Measurements from ENCODE around the gene CAMSAP1.

The CAMSAP1 gene

DNA sequence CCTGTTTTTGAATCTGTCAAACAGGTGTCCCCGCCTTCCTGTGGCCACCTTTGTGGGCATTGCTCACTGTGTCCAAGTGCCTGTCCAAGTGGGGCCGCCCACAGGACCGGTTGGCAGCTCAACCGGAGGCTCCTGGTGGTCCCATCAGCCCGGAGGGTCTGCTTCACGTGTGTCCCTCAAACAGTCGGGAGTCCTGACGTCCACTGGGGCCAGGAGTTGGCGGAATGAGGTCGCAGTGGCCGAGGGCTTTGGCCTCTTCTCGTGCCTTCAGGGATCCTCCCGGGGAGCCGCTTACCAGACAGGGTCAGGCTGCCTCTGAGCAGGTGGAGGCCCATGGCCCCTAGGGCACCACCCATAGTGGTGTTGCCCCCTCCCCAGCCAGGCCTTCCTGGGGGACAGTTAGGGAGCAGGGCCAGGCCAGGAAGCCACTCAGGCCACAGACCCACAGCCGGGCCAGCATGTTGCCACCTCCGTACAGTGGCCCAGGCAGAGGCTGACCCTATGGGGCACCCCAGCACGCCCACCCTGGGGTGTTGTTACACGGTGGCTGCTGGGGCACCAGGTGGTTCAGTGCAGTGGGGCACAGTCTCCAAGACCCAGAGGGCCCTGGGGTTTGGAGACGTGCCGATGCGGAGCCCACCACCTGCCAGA, 135.8 kb downstream of the CAMSAP1 start:
- no peak for DNase-seq

DNA sequence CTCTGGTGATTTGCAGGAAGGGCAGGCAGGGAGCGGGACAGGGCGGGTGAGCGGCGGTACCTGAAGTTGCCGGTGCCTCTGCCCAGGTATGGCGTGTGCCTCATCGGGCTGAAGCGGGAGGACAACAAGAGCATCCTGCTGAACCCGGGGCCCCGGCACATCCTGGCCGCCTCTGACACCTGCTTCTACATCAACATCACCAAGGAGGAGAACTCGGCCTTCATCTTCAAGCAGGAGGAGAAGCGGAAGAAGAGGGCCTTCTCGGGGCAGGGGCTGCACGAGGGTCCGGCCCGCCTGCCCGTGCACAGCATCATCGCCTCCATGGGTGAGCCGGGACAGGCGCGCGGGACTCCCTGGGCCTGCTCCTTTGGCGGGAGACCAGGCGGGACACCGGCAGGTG, 136.6 kb downstream of the CAMSAP1 start:
- DNase-seq: no peak

DNA sequence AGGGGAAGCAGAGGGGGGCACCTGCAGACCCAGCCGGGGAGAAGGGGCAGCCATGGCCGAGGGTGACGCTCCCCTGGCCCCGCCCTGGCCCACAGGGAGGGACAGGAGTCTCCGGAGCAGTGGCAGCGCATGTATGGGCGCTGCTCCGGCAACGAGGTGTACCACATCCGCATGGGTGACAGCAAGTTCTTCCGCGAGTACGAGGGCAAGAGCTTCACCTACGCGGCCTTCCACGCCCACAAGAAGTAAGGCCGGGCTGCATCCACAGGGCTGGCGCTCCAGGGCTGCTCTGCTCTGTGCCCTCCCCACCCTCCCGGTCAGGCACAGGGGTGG, 137.2 kb downstream of the CAMSAP1 start:
- no peak for DNase-seq

DNA sequence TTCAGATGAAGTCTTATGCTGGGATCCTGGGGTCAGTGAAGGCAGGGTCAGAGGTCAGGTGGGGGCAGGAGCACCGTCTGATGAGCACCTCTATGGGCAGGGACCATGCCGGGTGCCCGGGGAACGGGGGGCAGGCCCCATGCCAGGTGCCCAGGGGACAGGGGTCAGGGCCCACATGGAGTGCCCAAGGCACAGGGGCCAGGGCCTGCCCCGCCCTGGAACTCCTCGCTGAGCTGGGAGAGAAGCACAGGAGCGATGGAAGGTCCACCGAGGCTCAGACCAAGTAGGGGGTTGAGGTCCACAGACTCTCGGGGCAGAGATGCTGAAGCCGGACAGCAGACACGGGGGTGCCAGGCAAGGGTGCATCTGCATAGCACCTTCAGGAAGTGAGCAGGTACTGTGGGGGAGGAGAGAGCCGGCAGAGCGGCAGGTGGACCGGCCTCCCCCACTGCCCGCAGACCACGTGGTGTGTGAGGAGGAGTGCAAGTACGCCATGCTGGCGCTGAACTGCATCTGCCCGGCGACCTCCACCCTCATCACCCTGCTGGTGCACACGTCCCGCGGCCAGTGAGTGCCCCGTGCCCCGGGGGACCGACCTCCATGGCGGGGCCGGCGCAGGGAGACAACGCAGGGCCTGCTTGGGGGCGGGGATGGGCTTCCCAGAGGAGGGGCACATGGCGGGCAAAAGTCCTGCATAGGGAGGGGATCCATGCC, 137.7 kb downstream of the CAMSAP1 start:
- no peak for DNase-seq

DNA sequence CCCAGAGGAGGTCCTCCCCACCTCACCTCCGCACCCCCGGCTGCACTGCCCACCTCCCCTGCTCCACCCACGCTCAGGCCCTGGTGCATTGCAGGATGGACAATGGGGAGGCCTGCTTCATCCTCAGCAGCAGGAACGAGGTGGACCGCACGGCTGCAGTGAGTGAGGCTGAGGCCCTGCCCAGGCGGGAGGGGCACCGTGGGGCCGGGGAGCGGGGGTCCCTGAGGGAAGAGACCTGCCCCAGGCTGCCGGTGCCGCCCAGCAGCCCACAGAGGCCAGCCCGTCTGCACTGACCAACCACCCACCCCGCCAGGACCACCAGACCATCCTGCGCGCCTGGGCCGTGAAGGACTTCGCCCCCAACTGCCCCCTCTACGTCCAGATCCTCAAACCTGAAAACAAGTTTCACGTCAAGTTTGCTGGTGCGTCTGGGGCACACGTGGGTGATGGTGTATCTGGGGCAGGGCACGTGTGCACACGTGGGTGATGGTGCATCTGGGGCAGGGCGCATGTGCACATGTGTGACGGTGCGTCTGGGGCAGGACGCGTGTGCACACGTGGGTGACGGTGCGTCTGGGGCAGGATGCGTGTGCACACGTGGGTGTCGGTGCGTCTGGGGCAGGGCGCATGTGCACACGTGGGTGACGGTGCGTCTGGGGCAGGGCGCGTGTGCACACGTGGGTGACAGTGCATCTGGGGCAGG, 138.7 kb downstream of the CAMSAP1 start:
- no peak for DNase-seq

DNA sequence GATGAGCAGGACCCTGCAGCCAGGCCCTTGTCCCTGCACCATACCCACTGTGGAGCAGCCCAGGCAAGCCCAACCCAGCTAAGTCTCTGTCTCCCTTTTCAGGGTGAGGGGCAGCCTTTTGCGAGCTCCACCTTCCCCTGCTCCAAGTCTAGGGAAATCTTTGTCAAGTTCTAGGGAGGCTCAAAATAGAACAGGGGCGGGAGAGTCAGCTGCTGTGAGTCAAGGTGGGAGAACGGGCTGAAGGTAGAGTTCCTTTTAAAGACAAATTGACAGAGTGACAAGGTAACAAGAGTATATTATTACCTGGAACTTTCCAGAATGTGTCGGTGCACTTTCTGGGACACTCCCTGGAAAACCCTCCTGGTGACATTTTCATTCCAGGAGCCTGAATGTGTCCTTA, 140.6 kb downstream of the CAMSAP1 start:
- DNase-seq: no peak

DNA sequence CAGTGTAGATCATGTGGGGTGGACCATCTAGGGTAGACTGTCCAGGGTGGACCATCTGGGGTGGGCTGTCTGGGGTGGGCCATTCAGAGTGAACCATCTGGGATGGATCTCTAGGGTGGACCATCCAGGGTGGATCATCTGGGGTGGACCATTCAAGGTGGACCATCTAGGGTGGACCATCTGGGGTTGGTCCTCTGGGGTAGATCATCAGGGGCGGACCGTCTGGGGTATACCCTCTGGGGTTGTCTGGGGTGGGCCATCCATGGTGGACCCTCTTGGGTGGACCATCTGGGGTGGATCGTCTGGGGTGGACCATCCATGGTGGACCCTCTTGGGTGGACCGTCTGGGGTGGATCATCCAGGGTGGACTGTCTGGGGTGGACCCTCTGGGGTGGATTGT, 141.1 kb downstream of the CAMSAP1 start:
- no peak for DNase-seq

DNA sequence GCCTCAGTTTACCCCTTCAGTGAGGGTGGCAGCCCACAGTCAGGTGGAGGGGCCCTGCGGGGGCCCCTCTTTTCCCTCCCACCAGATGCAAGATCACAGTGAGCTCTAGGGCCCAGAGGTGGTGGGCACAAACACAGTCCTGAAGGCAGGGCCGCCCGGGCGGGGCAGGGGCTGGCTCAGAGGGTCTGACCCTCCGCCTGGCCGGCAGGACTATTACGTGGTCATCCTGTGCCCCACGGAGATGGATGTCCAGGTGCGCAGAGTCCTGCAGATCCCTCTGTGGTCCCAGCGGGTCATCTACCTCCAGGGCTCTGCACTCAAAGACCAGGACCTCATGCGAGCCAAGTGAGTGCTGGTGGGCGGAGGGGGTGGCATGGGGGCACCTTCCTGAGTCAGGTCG, 141.9 kb downstream of the CAMSAP1 start:
- no peak for DNase-seq

DNA sequence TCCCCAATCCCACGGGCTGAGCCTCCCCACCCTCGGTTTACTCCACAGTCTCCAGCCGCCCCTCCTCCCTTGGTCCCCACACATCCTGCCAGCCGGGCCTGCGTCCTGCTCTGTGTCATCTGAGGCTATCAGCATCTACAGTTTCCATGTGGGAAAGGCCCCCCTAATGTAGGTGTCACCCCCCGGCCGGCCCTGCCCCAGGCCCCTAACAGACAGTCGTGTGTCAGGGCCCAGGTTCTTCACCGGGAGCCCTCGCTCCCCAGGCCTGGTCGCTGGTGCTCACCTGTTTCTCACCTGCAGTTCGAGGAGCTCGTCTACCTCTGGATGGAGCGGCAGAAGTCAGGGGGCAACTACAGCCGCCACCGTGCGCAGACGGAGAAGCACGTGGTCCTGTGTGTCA, 142.6 kb downstream of the CAMSAP1 start:
- DNase-seq: no peak

DNA sequence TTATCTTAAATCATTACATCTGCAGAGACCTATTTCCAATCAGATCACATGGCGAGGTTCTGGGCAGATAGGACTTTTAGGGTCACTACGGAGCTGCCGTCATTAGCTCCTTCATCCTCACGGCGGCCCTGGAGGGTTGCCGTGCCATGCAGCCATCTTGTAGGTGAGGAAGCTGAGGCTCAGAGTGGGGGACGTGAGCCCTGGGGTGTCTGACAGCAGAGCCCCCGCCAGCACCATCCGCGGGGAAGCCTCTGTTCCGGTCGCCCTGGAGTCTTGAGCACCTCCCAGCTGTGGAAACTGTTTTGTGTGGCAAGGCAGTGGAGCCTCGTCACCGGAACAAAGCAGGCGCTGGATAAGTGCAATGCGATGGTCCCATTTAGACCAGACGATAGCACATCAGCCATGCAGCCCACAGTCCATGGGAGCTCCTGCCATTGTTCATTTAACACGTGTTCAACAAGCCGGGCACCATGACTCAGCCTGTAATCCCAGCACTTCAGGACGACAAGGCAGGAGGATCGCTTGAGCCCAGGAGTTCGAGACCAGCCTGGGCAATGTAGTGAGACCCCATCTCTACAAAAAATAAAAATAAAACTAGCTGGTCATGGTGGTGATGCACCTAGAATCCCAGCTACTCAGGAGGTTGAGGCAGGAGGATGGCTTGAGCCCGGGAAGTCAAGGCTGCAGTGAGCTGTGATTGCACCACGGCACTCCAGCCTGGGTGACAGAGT, 143.5 kb downstream of the CAMSAP1 start:
- no peak for DNase-seq

DNA sequence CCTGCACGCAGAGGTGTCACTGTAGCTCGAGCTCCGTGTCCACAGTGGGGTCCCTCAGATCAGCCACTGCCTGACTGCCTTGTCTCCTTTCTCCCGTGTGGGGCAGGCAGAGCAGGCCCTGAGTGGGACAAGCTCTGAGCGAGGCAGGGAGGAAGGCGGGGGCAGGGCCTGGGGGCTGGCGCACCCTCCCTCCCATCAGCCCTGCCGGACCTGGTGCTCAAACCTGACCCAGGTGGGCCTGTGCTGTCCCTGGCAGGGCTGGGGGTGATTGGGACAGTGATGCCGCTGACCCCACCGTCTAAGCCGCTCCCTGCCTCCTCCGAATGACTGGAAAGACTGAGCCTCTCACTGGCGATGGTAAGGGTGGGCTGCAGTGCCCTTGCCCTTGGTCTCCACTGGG, 144.4 kb downstream of the CAMSAP1 start:
- DNase-seq: no peak

DNA sequence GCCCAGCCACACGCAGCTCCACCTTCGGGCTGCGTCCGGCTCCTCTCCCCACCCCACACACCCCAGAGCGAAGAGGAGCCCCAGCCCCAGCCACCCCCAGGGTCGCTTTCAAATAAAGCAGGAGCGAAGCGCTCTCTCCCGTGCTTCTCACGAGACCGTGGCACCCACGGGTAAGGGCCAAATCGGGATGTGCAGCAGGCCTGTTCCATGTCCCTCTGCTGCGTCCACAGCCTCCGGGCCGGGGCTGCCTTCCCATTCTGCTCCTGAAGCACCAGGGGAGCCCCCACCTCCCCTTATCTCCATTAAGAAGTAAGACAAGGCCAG, 145.5 kb downstream of the CAMSAP1 start:
- no peak for DNase-seq

DNA sequence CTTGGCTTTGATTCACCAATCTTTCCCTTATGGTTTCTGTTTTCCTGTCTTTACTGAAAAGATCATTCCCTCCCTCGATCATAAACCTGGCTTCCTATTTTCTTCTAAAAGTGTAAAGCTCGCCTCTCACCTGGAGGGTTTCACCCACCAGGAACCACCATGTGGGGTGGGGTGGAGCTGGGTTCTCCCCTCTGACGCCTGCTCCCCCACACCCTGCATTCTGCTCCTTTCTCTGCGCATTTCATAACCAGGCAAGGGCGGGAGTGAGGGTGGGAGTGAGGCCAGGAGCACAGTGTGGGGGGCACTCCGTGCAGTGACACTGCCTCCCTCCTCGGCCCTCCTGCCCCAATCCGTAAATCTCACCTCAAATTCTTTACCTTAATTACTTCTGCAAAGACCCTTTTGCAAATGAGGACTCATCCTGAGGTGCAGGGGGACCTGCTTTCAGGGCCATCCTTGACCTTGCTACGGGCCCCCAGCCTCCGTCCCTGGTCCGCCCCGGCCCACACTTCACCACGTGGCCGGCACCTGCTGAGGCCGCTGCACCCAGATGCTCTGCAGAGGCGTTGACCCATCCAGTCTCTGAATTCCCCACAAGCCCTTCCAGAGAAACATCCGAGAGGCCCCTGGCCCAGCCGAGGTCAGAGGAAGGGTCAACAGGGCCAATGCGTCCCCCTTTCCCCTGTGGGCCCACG, 146.0 kb downstream of the CAMSAP1 start:
- no peak for DNase-seq

DNA sequence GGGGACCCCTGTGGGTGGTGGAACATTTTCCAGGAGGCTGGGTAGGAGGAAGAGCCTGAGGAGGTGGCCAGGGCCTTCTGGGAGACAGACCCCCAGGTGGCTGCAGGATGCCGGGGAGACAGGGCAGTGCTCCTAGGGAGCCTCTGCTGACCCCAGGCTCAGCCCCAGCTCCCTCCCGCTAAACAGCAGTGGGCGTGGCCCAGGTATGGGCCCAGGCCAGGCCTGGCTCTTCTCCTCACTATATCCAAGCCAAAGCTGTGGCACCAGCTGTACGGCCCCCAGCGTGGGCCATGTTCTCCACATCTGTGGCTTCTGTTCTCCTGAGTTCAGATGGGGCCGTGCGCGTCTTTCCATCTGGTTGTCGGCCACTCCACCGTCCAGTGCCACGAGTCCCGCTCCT, 146.9 kb downstream of the CAMSAP1 start:
- DNase-seq: no peak

DNA sequence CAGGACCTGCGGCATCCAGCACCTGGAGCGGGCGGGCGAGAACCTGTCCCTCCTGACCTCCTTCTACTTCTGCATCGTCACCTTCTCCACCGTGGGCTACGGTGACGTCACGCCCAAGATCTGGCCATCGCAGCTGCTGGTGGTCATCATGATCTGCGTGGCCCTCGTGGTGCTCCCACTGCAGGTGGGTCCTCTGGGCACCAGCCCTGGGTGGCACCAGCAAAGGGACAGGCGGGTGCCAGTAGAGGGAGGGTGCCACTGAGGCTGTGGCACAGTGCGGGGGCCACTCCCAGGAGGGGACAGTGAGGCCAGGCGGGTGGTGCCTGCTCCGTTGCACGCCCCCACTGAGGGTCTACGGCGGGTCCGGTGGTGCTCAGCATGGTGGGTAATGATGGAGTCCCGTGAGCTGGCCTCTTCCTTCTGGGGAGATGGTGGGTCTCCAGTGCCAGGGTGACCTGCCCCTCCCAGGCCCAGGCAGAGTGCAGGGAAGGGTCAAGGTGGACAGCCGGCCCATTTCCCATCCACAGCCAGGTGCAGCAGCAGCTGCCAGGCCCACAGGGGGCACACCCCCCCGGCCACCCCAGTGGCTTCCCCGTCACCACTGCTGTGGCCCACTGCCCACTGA, 147.6 kb downstream of the CAMSAP1 start:
- DNase-seq: no peak

DNA sequence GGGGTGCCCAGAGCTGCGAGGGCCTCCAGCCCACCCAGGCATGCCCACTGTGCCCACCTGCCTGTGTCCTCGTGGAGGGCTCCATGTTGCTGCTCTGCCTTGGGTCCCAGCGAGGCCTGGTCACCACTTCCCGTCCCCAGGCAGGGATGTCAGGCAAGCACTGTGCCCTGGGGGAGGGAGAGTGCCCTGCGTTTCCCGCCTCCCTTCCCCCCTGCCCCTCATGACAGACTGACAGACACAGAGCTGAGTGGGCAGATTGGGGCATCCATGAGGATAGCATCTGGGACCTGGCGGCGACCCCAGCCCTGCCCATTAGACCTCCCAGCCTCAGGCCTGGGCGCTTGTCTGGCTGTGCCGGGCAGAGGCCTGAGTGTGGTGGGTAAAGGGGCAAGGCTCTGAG, 148.5 kb downstream of the CAMSAP1 start:
- no peak for DNase-seq
